IMR-90 (cell line): ENCODE results near the gene SLC2A11. TPM values are rescaled to one million over a fixed set of nuclear protein-coding genes. Genes with fewer than 3 reads are reported as not detected.

Experiments
- ATAC-seq: fragments of 200-7000 bp; cut with Tn5 transposase; 2 replicates; pipeline ENCODE4 v1.9.1; 2020; ENCODE audit warnings: low read depth, mild to moderate bottlenecking, moderate library complexity
- BruUV-seq: library from RNA; stranded (reverse); fragments of 400-500 nt; replicated peaks from 2 replicates; lab custom pipeline; 2021; lab: Mats Ljungman, UMichigan
- CTCF ChIA-PET: fragments of 300-600 bp; formaldehyde crosslinking; extraction: SDS; loops from one replicate; lab custom pipeline; 2021; ENCODE audit warnings: antibody characterized with exemption; lab: Yijun Ruan, JAX
- POLR2A ChIA-PET: fragments of 300-600 bp; sonication (Branson Sonifier 250); formaldehyde crosslinking; loops from one replicate; lab custom pipeline; 2022; ENCODE audit warnings: antibody characterized with exemption; ENCODE audit not compliant: unreplicated experiment; lab: Charles Lee
- DNase-seq: peaks from one replicate; pipeline ENCODE4 v3.0.0; 2013
- H2AFZ ChIP-seq: replicated peaks from 2 replicates; pipeline ENCODE3; 2013; ENCODE audit warnings: low read length, mild to moderate bottlenecking; ENCODE audit not compliant: poor library complexity
- H2AK5ac ChIP-seq: 2 replicates; pipeline ENCODE4 v1.6.1; 2013; ENCODE audit warnings: low read depth, low read length, inconsistent platforms
- H2AK9ac ChIP-seq: replicated peaks from 2 replicates; pipeline ENCODE3; 2013; ENCODE audit warnings: mild to moderate bottlenecking, low read depth, low read length, moderate library complexity; ENCODE audit not compliant: poor library complexity
- H2BK120ac ChIP-seq: 2 replicates; pipeline ENCODE4 v1.6.1; 2013; ENCODE audit warnings: low read depth, low read length, inconsistent platforms
- H2BK15ac ChIP-seq: 3 replicates; pipeline ENCODE4 v1.6.1; 2013; ENCODE audit warnings: low read depth, low read length, inconsistent platforms
- H2BK20ac ChIP-seq: 2 replicates; pipeline ENCODE4 v1.6.1; 2013; ENCODE audit warnings: low read depth, mild to moderate bottlenecking, inconsistent platforms, low read length, moderate library complexity
- H2BK5ac ChIP-seq: 2 replicates; pipeline ENCODE4 v1.6.1; 2013; ENCODE audit warnings: mild to moderate bottlenecking, low read depth, low read length, inconsistent platforms; ENCODE audit not compliant: poor library complexity, severe bottlenecking
- H3K14ac ChIP-seq: replicated peaks from 2 replicates; pipeline ENCODE4 v1.6.1; 2013; ENCODE audit warnings: low read depth, low read length, inconsistent platforms
- H3K18ac ChIP-seq: 2 replicates; pipeline ENCODE4 v1.6.1; 2013; ENCODE audit warnings: low read depth, low read length, control low read depth
- H3K23ac ChIP-seq: 2 replicates; pipeline ENCODE4 v1.6.1; 2013; ENCODE audit warnings: low read depth, low read length, inconsistent platforms
- H3K27ac ChIP-seq: 2 replicates; pipeline ENCODE4 v1.5.1; 2013; ENCODE audit warnings: mild to moderate bottlenecking, control low read depth, low read length; ENCODE audit not compliant: insufficient read depth
- H3K27me3 ChIP-seq: 2 replicates; pipeline ENCODE4 v1.6.1; 2013; ENCODE audit warnings: low read length; ENCODE audit not compliant: control insufficient read depth, insufficient read depth
- H3K36me3 ChIP-seq: 2 replicates; pipeline ENCODE4 v1.6.1; 2013; ENCODE audit warnings: low read length, mixed read lengths; ENCODE audit not compliant: control insufficient read depth, insufficient read depth
- H3K4ac ChIP-seq: 2 replicates; pipeline ENCODE4 v1.6.1; 2013; ENCODE audit warnings: low read depth, low read length, inconsistent platforms
- H3K4me1 ChIP-seq: 2 replicates; pipeline ENCODE4 v1.6.1; 2013; ENCODE audit warnings: low read length, mixed read lengths; ENCODE audit not compliant: control insufficient read depth, insufficient read depth
- H3K4me2 ChIP-seq: 2 replicates; pipeline ENCODE4 v1.6.1; 2013; ENCODE audit warnings: low read depth, mild to moderate bottlenecking, control low read depth, low read length, moderate library complexity
- H3K4me3 ChIP-seq: 2 replicates; pipeline ENCODE4 v1.5.1; 2013; ENCODE audit warnings: low read depth, mild to moderate bottlenecking, control low read depth, low read length, moderate library complexity; ENCODE audit not compliant: insufficient read depth
- H3K56ac ChIP-seq: 2 replicates; pipeline ENCODE4 v1.6.1; 2013; ENCODE audit warnings: low read length, inconsistent platforms; ENCODE audit not compliant: insufficient read depth; ENCODE audit errors: extremely low read depth
- H3K79me1 ChIP-seq, 2 experiments: 2 replicates each; pipeline ENCODE4 v1.6.1; 2013; ENCODE audit warnings: low read length in 2 of 2, inconsistent platforms in 1 of 2, low read depth in 1 of 2
- H3K9ac ChIP-seq: 2 replicates; pipeline ENCODE4 v1.6.1; 2013; ENCODE audit warnings: low read depth, low read length, control low read depth
- H3K9me1 ChIP-seq: 2 replicates; pipeline ENCODE4 v1.6.1; 2013; ENCODE audit warnings: low read length, inconsistent platforms; ENCODE audit not compliant: insufficient read depth
- H3K9me3 ChIP-seq: 2 replicates; pipeline ENCODE4 v1.6.1; 2013; ENCODE audit warnings: low read length; ENCODE audit not compliant: control insufficient read depth, insufficient read depth
- H4K20me1 ChIP-seq: 2 replicates; pipeline ENCODE4 v1.6.1; 2013; ENCODE audit warnings: low read length, inconsistent platforms; ENCODE audit not compliant: insufficient read depth
- H4K5ac ChIP-seq: 2 replicates; pipeline ENCODE4 v1.6.1; 2013; ENCODE audit warnings: mild to moderate bottlenecking, low read depth, low read length, control low read depth
- H4K8ac ChIP-seq, 2 experiments: 2 replicates each; pipeline ENCODE4 v1.6.1; 2013; ENCODE audit warnings: low read depth in 2 of 2, low read length in 2 of 2, control low read depth in 1 of 2, inconsistent platforms in 1 of 2
- H4K91ac ChIP-seq: 2 replicates; pipeline ENCODE4 v1.6.1; 2013; ENCODE audit warnings: low read depth, low read length, inconsistent platforms; ENCODE audit not compliant: insufficient read depth
- BHLHE40 ChIP-seq: fragments of 150-350 bp; IDR thresholded peaks from 2 replicates; pipeline ENCODE4 v1.6.1; 2016; ENCODE audit warnings: mild to moderate bottlenecking, low read depth, low read length
- CEBPB ChIP-seq: IDR thresholded peaks from 2 replicates; pipeline ENCODE4 v1.6.1; 2012; ENCODE audit warnings: low read depth, low read length, improper control_type of control experiment
- CHD1 ChIP-seq: IDR thresholded peaks from 2 replicates; pipeline ENCODE4 v1.6.1; 2012; ENCODE audit warnings: low read depth, low read length, improper control_type of control experiment
- FOS ChIP-seq: fragments of 150-350 bp; IDR thresholded peaks from 2 replicates; pipeline ENCODE4 v1.6.1; 2016; ENCODE audit warnings: low read depth, low read length
- MAFK ChIP-seq: IDR thresholded peaks from 2 replicates; pipeline ENCODE4 v1.6.1; 2012; ENCODE audit warnings: low read depth, low read length, improper control_type of control experiment
- MAZ ChIP-seq: IDR thresholded peaks from 2 replicates; pipeline ENCODE4 v1.6.1; 2012; ENCODE audit warnings: low read depth, mild to moderate bottlenecking, low read length, improper control_type of control experiment, moderate library complexity, borderline replicate concordance
- MXI1 ChIP-seq: IDR thresholded peaks from 2 replicates; pipeline ENCODE4 v1.6.1; 2012; ENCODE audit warnings: low read depth, mild to moderate bottlenecking, low read length, moderate library complexity, borderline replicate concordance
- POLR2A ChIP-seq: IDR thresholded peaks from 2 replicates; pipeline ENCODE4 v1.6.1; 2012; ENCODE audit warnings: mild to moderate bottlenecking, low read depth, low read length
- RAD21 ChIP-seq: IDR thresholded peaks from 2 replicates; pipeline ENCODE4 v1.6.1; 2012; ENCODE audit warnings: low read length, improper control_type of control experiment
- RCOR1 ChIP-seq: IDR thresholded peaks from 2 replicates; pipeline ENCODE4 v1.6.1; 2012; ENCODE audit warnings: mild to moderate bottlenecking, low read length, improper control_type of control experiment; ENCODE audit not compliant: insufficient replicate concordance
- RFX5 ChIP-seq: IDR thresholded peaks from 2 replicates; pipeline ENCODE4 v1.8.0; 2012; ENCODE audit warnings: low read depth, mild to moderate bottlenecking, low read length, moderate library complexity
- SMC3 ChIP-seq: fragments of 150-350 bp; IDR thresholded peaks from 2 replicates; pipeline ENCODE4 v1.6.1; 2016; ENCODE audit warnings: low read depth, mild to moderate bottlenecking, antibody characterized with exemption, low read length, moderate library complexity
- WGBS, 2 experiments: methylation state at CpG; one replicate each; pipeline versions ENCODE4 v1.1.5 to v1.1.7; 2013; ENCODE audit warnings: missing lambda C conversion rate in 2 of 2; ENCODE audit not compliant: insufficient read length in 1 of 2; ENCODE audit errors: extremely low coverage in 2 of 2; 5-methylcytosine and 5-hydroxymethylcytosine counted together
- dilution Hi-C: fragments of 300-500 bp; cut with HindIII; formaldehyde crosslinking; loops from one replicate; pipeline ENCODE4 v1.14.3; 2018; ENCODE audit warnings: low sequenced_read_pairs; ENCODE audit not compliant: unreplicated experiment
- in situ Hi-C: fragments of 300-500 bp; cut with MboI; formaldehyde crosslinking; loops from 3 replicates; pipeline ENCODE4 v1.14.3; 2019; ENCODE audit warnings: low sequenced_read_pairs, inconsistent platforms, mixed read lengths
- intact Hi-C: fragments of 100-400 bp; cut with micrococcal nuclease; formaldehyde crosslinking; loops from 2 replicates; pipeline ENCODE4 v1.10.0; 2022
- polyA plus RNA-seq, 3 experiments: library from polyadenylated mRNA; depleted of rRNA; stranded (reverse); fragments of >200 nt; gene quantifications; 2 replicates each; pipeline ENCODE4 v1.2.3, GENCODE V29; 2012; ENCODE audit warnings: low replicate concordance in 1 of 3
- total RNA-seq: library from RNA; depleted of rRNA; stranded (reverse); fragments of >200 nt; gene quantifications from 2 replicates; pipeline ENCODE4 v1.2.3, GENCODE V29; 2012
- TF ChIP-seq, protein P1 (sequence below): conservative IDR thresholded peaks from 2 replicates; pipeline ENCODE4 v1.5.1; 2012; ENCODE audit warnings: mild to moderate bottlenecking, low read depth, low read length, improper control_type of control experiment

The SLC2A11 gene
- total and polyA plus RNA-seq, 2 of the 4 experiments (the other 2 are of a cell fraction): 3.2 to 8.7 TPM

GRCh38 chr22:23922921-23923320, 65.2 kb downstream of the SLC2A11 start:
- H3K14ac ChIP-seq: no peak overlapping the region
- H2BK5ac ChIP-seq: no peak overlapping the region
- no peak overlapping the region for H4K91ac ChIP-seq
- ChIA-PET CTCF (no interaction called here), POLR2A (no interaction called here)
- H2AFZ ChIP-seq: no peak overlapping the region
- H3K4me2 ChIP-seq: no peak overlapping the region
- in situ Hi-C loops (no loop called here), dilution Hi-C loops (no loop called here), intact Hi-C loops (no loop called here)
- H3K18ac ChIP-seq: no peak overlapping the region
- 20% methylated on average over 1 of the region's 2 CpGs; no CpG with 5 or more reads in 1 of the 2 experiments for WGBS, 2 experiments
- no peak overlapping the region for H3K56ac ChIP-seq
- ATAC-seq: no peak
- no peaks in the 10 kb centered on the region for H3K79me1 ChIP-seq
- peaks cover 5% of the 10 kb centered on the region for H3K4me1 ChIP-seq
- H3K27ac ChIP-seq: no peak overlapping the region
- no peak for TF ChIP-seq RAD21
- TF ChIP-seq CEBPB: no peak
- TF ChIP-seq BHLHE40: no peak
- TF ChIP-seq, protein P1, sequence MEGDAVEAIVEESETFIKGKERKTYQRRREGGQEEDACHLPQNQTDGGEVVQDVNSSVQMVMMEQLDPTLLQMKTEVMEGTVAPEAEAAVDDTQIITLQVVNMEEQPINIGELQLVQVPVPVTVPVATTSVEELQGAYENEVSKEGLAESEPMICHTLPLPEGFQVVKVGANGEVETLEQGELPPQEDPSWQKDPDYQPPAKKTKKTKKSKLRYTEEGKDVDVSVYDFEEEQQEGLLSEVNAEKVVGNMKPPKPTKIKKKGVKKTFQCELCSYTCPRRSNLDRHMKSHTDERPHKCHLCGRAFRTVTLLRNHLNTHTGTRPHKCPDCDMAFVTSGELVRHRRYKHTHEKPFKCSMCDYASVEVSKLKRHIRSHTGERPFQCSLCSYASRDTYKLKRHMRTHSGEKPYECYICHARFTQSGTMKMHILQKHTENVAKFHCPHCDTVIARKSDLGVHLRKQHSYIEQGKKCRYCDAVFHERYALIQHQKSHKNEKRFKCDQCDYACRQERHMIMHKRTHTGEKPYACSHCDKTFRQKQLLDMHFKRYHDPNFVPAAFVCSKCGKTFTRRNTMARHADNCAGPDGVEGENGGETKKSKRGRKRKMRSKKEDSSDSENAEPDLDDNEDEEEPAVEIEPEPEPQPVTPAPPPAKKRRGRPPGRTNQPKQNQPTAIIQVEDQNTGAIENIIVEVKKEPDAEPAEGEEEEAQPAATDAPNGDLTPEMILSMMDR: no peak
- TF ChIP-seq MAZ: no peak
- no peak for TF ChIP-seq POLR2A
- no peak for TF ChIP-seq RCOR1
- no peak for TF ChIP-seq RFX5
- TF ChIP-seq SMC3: no peak
- TF ChIP-seq MXI1: no peak
- TF ChIP-seq FOS: no peak
- no peak for TF ChIP-seq MAFK
- TF ChIP-seq CHD1: no peak
- H2BK120ac ChIP-seq: no peak overlapping the region
- no peak overlapping the region for H2BK15ac ChIP-seq
- no peak overlapping the region for H4K8ac ChIP-seq
- no peaks in the 10 kb centered on the region for H3K27me3 ChIP-seq
- H2AK5ac ChIP-seq: no peak overlapping the region
- H2AK9ac ChIP-seq: no peak overlapping the region
- H3K36me3 ChIP-seq: no peaks in the 10 kb centered on the region
- no peak for DNase-seq
- H3K9me3 ChIP-seq: peaks cover 12% of the 10 kb centered on the region
- BruUV-seq: no TSS peak
- H4K5ac ChIP-seq: no peak overlapping the region
- 0 out of 2 replicates have a peak, but pooled peaks cover 3% of the 10 kb centered on the region for H3K9me1 ChIP-seq
- H4K20me1 ChIP-seq: no peaks in the 10 kb centered on the region
- no peak overlapping the region for H3K23ac ChIP-seq
- H3K9ac ChIP-seq: no peak overlapping the region
- H3K4ac ChIP-seq: no peak overlapping the region
- no peak overlapping the region for H3K4me3 ChIP-seq
- no peak overlapping the region for H2BK20ac ChIP-seq
